Caco-2 (cell line): ENCODE measurements around the gene ARIH1. TPM values are rescaled to one million over a fixed set of nuclear protein-coding genes. Genes with fewer than 3 reads are reported as not detected.

Source experiments
- BruUV-seq: library from RNA; stranded (reverse); fragments of 400-500 nt; replicated peaks from 2 replicates; lab custom pipeline; 2021; lab: Mats Ljungman, UMichigan
- CTCF ChIA-PET: fragments of 300-600 bp; sonication (Branson Sonifier 250); formaldehyde crosslinking; loops from one replicate; lab custom pipeline; 2022; ENCODE audit warnings: antibody characterized with exemption; lab: Charles Lee
- POLR2A ChIA-PET: fragments of 300-600 bp; sonication (Branson Sonifier 250); formaldehyde crosslinking; loops from one replicate; lab custom pipeline; 2022; ENCODE audit warnings: antibody characterized with exemption; lab: Charles Lee
- DNase-seq, 2 experiments: peaks; one replicate each; pipeline versions ENCODE4 v3.0.0 to v3.0.0-alpha.2; 2020 to 2022
- H3K27me3 ChIP-seq: replicated peaks from 2 replicates; pipeline ENCODE4 v1.6.0; 2011; ENCODE audit warnings: low read length; ENCODE audit not compliant: control insufficient read depth, insufficient read depth
- H3K36me3 ChIP-seq: 2 replicates; pipeline ENCODE4 v1.5.1; 2011; ENCODE audit warnings: low read length; ENCODE audit not compliant: control insufficient read depth, insufficient read depth
- H3K4me1 ChIP-seq: fragments of 250-450 bp; sonication (Bioruptor Pico); 2 replicates; pipeline ENCODE4 v1.5.1; 2020; ENCODE audit warnings: mild to moderate bottlenecking
- H3K4me3 ChIP-seq: 2 replicates; pipeline ENCODE4 v1.5.1; 2011; ENCODE audit warnings: low read depth, mild to moderate bottlenecking, control low read depth, low read length
- H3K9me3 ChIP-seq: fragments of 250-450 bp; sonication (Bioruptor Pico); 2 replicates; pipeline ENCODE4 v1.5.1; 2020; ENCODE audit warnings: mild to moderate bottlenecking, moderate library complexity
- H3K27ac Mint-ChIP-seq: one replicate; pipeline ENCODE4 v1.8.0; 2022; ENCODE audit warnings: mixed read lengths; ENCODE audit not compliant: unreplicated experiment
- H3K27me3 Mint-ChIP-seq: one replicate; pipeline ENCODE4 v1.8.0; 2022; ENCODE audit warnings: mixed read lengths; ENCODE audit not compliant: insufficient read depth, unreplicated experiment
- H3K36me3 Mint-ChIP-seq: one replicate; pipeline ENCODE4 v1.8.0; 2022; ENCODE audit warnings: mild to moderate bottlenecking, mixed read lengths; ENCODE audit not compliant: insufficient read depth, unreplicated experiment
- H3K4me1 Mint-ChIP-seq: one replicate; pipeline ENCODE4 v1.8.0; 2022; ENCODE audit warnings: low read depth, mixed read lengths; ENCODE audit not compliant: unreplicated experiment
- H3K4me3 Mint-ChIP-seq: one replicate; pipeline ENCODE4 v1.8.0; 2022; ENCODE audit warnings: mild to moderate bottlenecking, moderate library complexity, mixed read lengths; ENCODE audit not compliant: unreplicated experiment
- H3K9me3 Mint-ChIP-seq: one replicate; pipeline ENCODE4 v1.8.0; 2022; ENCODE audit warnings: mixed read lengths; ENCODE audit not compliant: unreplicated experiment
- intact Hi-C: fragments of 100-400 bp; cut with micrococcal nuclease; formaldehyde crosslinking; loops from one replicate; pipeline ENCODE4 v1.10.0; 2022; ENCODE audit not compliant: unreplicated experiment
- total RNA-seq: library from RNA; stranded (reverse); gene quantifications from 2 replicates; pipeline ENCODE4 v1.2.3, GENCODE V29; 2022
- TF ChIP-seq, protein P1 (sequence below), 2 experiments: fragments of 200-600 bp in 1 of 2; IDR thresholded peaks; 1 replicate in 1 of 2; 2 replicates in 1 of 2; pipeline versions ENCODE4 v1.5.1 to v1.8.0; 2011 to 2022; ENCODE audit warnings: antibody characterized with exemption in 1 of 2, control low read depth in 1 of 2, inconsistent platforms in 1 of 2, low read depth in 1 of 2, low read length in 1 of 2, mild to moderate bottlenecking in 1 of 2, moderate library complexity in 1 of 2; ENCODE audit not compliant: insufficient read depth in 1 of 2, severe bottlenecking in 1 of 2, unreplicated experiment in 1 of 2

The ARIH1 gene
- total RNA-seq, 1 experiment from 2014 or later, result 126 TPM

DNA sequence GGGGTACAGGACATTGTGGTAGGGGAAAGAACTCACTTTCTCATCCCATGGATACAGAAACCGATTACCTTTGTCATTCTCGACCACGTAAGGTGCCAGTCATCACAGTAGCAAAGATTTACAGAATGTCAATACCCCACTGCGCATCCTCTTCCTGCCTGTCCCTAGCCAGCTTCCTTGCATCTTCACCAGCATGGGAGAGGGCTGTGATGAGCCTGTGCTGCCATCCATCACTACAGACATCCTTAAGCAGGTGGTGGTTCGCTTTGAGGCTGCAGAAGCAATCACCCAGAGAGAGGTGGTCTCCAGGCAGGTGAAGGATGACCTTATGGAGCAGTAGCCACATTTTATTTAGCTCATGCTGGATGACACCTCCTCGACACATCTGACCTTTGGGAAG is 23.3 kb upstream of the ARIH1 start:
- peaks cover 2% of the 10 kb centered on the region; the same call in 1 of the 2 replicates for H3K27me3 ChIP-seq
- Mint-ChIP-seq H3K4me3 (no peak overlapping the region), H3K9me3 (no peaks in the 10 kb centered on the region), H3K36me3 (no peaks in the 10 kb centered on the region), H3K27me3 (peaks cover 7% of the 10 kb centered on the region), H3K27ac (no peak overlapping the region), H3K4me1 (no peaks in the 10 kb centered on the region)
- intact Hi-C loops, result no loop called here
- no peaks in the 10 kb centered on the region for H3K4me1 ChIP-seq
- DNase-seq, result no peak
- H3K4me3 ChIP-seq, result no peak overlapping the region
- BruUV-seq, result no TSS peak
- TF ChIP-seq, protein P1, sequence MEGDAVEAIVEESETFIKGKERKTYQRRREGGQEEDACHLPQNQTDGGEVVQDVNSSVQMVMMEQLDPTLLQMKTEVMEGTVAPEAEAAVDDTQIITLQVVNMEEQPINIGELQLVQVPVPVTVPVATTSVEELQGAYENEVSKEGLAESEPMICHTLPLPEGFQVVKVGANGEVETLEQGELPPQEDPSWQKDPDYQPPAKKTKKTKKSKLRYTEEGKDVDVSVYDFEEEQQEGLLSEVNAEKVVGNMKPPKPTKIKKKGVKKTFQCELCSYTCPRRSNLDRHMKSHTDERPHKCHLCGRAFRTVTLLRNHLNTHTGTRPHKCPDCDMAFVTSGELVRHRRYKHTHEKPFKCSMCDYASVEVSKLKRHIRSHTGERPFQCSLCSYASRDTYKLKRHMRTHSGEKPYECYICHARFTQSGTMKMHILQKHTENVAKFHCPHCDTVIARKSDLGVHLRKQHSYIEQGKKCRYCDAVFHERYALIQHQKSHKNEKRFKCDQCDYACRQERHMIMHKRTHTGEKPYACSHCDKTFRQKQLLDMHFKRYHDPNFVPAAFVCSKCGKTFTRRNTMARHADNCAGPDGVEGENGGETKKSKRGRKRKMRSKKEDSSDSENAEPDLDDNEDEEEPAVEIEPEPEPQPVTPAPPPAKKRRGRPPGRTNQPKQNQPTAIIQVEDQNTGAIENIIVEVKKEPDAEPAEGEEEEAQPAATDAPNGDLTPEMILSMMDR (IDR thresholded peaks at IDR 0.05; ENCODE audit: insufficient read depth in 1 of 2, low read depth in 1 of 2, low read length in 1 of 2, severe bottlenecking in 1 of 2, unreplicated experiment in 1 of 2), result no peak
- ChIA-PET CTCF (no interaction called here), POLR2A (no interaction called here)
- no peaks in the 10 kb centered on the region for H3K9me3 ChIP-seq
- H3K36me3 ChIP-seq, result no peaks in the 10 kb centered on the region

DNA sequence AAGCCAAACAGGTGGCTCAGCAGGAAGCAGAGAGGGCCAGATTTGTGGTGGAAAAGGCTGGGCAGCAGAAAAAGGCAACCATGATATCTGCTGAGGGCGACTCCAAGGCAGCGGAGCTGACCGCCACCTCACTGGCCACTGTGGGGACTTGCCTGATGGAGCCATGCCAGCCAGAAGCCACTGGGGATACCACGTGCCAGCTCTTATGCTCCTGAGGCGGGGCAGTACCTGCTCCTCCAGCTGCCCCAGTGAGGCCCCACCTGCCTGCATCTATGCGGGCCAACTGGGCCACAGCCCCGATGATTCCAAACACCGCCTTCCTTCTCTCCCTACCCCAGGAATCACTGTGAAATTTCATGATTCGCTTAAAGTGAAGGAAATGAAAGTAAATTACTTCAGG is 22.9 kb upstream of the ARIH1 start:
- H3K4me1 ChIP-seq, result no peaks in the 10 kb centered on the region
- intact Hi-C loops, result no loop called here
- TF ChIP-seq, protein P1 (IDR thresholded peaks at IDR 0.05; ENCODE audit: insufficient read depth in 1 of 2, low read depth in 1 of 2, low read length in 1 of 2, severe bottlenecking in 1 of 2, unreplicated experiment in 1 of 2), result no peak

DNA sequence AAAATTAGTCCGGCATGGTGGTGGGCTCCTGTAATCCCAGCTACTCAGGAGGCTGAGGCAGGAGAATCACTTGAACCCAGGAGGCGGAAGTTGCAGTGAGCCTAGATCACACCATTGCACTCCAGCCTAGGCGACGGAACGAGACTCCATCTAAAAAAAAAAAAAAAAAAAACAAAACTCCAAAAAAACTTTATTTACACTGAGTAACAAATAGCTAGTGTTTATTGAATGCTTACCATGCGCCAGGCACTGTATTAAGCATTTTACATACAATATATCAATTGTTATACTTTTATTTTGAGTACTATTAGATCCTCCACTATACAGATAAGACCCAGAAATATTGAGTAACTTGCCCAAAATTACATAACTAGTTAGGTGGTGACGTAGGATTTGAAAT is 17.4 kb upstream of the ARIH1 start:
- no TSS peak for BruUV-seq
- no peak for DNase-seq
- TF ChIP-seq, protein P1 (IDR thresholded peaks at IDR 0.05; ENCODE audit: insufficient read depth in 1 of 2, low read depth in 1 of 2, low read length in 1 of 2, severe bottlenecking in 1 of 2, unreplicated experiment in 1 of 2), result no peak
- H3K9me3 Mint-ChIP-seq, result no peaks in the 10 kb centered on the region
- intact Hi-C loops, result no loop called here
- ChIA-PET CTCF (interaction anchor here (0.7 kb wide), 1 partner anchor 54 kb away, joined by 3 read pairs; no protein-coding TSS in a partner anchor), POLR2A (no interaction called here)
- no peak overlapping the region for H3K4me3 ChIP-seq
- no peaks in the 10 kb centered on the region for H3K36me3 ChIP-seq
- H3K4me3 Mint-ChIP-seq, result no peak overlapping the region
- peaks cover 2% of the 10 kb centered on the region; the same call in 1 of the 2 replicates for H3K27me3 ChIP-seq
- no peaks in the 10 kb centered on the region for H3K9me3 ChIP-seq
- no peaks in the 10 kb centered on the region for H3K4me1 Mint-ChIP-seq
- H3K27ac Mint-ChIP-seq, result no peak overlapping the region
- no peaks in the 10 kb centered on the region for H3K4me1 ChIP-seq
- H3K36me3 Mint-ChIP-seq, result no peaks in the 10 kb centered on the region
- no peaks in the 10 kb centered on the region for H3K27me3 Mint-ChIP-seq

More for the DNA sequence above, 22.9 kb upstream of the ARIH1 start:
- H3K9me3 Mint-ChIP-seq, result no peaks in the 10 kb centered on the region
- no peaks in the 10 kb centered on the region for H3K36me3 ChIP-seq
- ChIA-PET POLR2A (no interaction called here), CTCF (no interaction called here)
- no peak overlapping the region for H3K4me3 Mint-ChIP-seq
- no TSS peak for BruUV-seq
- H3K27me3 Mint-ChIP-seq, result peaks cover 7% of the 10 kb centered on the region
- no peak overlapping the region for H3K4me3 ChIP-seq
- DNase-seq, result no peak
- no peaks in the 10 kb centered on the region for H3K36me3 Mint-ChIP-seq
- H3K27ac Mint-ChIP-seq, result no peak overlapping the region
- no peaks in the 10 kb centered on the region for H3K9me3 ChIP-seq
- H3K27me3 ChIP-seq, result peaks cover 2% of the 10 kb centered on the region; the same call in 1 of the 2 replicates
- H3K4me1 Mint-ChIP-seq, result no peaks in the 10 kb centered on the region
